Ectodermal cell (in vitro differentiated cells): ENCODE data around the gene LKAAEAR1.

Experiments
- H3K27ac ChIP-seq: 2 replicates; pipeline ENCODE4 v1.7.0; 2013; ENCODE audit warnings: mild to moderate bottlenecking, low read depth, low read length; ENCODE audit not compliant: insufficient read depth, poor library complexity, severe bottlenecking
- H3K27me3 ChIP-seq: 2 replicates; pipeline ENCODE4 v1.7.0; 2013; ENCODE audit warnings: mild to moderate bottlenecking, low read length; ENCODE audit not compliant: insufficient read depth, control insufficient read depth, poor library complexity, severe bottlenecking
- H3K36me3 ChIP-seq: one replicate; pipeline ENCODE4 v1.7.0; 2013; ENCODE audit warnings: low read length; ENCODE audit not compliant: control insufficient read depth, insufficient read depth
- H3K4me1 ChIP-seq: one replicate; pipeline ENCODE4 v1.7.0; 2013; ENCODE audit warnings: low read length; ENCODE audit not compliant: control insufficient read depth, insufficient read depth
- H3K4me3 ChIP-seq: 2 replicates; pipeline ENCODE4 v1.7.0; 2013; ENCODE audit warnings: low read depth, low read length, control low read depth; ENCODE audit not compliant: insufficient read depth
- H3K9me3 ChIP-seq: 2 replicates; pipeline ENCODE4 v1.7.0; 2013; ENCODE audit warnings: mild to moderate bottlenecking, low read length, moderate library complexity; ENCODE audit not compliant: control insufficient read depth
- WGBS, 2 experiments: methylation state at CpG; one replicate each; pipeline ENCODE4 v1.1.7; 2013; ENCODE audit warnings: missing lambda C conversion rate in 2 of 2; 5-methylcytosine and 5-hydroxymethylcytosine counted together

Gene LKAAEAR1

DNA sequence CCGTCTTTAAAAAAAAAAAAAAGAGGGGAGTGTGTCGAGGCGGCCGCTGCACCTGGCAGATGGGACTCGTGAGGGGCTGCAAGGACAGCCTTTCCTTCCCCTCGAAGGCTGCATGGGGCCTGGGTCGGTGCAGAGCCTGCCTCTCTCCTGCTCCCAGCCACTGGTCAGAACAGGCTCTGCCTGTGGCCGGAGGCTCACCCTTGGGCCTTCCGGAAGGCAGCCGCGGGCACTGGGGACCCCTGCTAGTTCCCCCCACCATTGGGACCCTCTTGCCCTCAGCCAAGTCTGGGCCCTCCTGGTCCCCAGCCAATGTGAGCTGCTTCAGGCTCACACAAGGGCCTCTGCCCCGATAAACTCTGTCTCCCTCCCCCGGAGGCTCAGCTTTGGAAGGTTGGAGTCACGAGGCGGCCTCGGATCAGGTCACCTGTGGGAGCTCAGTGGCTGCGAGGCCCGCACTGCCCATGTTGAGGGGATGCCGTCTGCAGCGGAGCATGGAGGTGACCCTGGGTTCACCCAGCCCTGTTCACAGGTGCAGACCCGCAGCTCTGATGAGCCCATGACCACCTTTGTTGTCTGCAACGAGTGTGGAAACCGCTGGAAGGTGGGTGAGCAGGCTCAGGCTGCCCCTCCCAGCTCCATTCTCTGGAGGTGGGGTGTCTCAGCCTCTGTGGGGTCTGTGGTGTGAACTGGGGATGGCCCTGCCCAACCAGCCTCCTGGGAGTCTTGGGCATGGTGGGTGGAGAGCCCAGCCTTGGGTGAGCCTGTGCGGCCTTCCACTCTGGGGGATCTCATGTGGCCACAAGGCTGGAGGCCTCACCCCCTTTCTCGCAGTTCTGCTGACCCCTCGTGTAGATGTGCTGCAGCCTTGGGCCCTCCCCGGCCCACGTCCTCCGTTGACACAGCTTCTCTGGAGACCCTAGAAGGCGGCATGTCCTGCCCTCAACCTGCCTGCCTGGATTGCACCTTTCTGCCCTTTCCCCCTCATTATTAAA, 12.6 kb downstream of the LKAAEAR1 start:
- H3K9me3 ChIP-seq = no peaks in the 10 kb centered on the region
- H3K36me3 ChIP-seq = no peaks in the 10 kb centered on the region
- no peak overlapping the region for H3K27ac ChIP-seq
- H3K27me3 ChIP-seq = no peaks in the 10 kb centered on the region
- no peaks in the 10 kb centered on the region for H3K4me1 ChIP-seq
- WGBS, 2 experiments = 93 to 95% methylated on average over 30 of the region's 30 CpGs
- H3K4me3 ChIP-seq = no peak overlapping the region

DNA sequence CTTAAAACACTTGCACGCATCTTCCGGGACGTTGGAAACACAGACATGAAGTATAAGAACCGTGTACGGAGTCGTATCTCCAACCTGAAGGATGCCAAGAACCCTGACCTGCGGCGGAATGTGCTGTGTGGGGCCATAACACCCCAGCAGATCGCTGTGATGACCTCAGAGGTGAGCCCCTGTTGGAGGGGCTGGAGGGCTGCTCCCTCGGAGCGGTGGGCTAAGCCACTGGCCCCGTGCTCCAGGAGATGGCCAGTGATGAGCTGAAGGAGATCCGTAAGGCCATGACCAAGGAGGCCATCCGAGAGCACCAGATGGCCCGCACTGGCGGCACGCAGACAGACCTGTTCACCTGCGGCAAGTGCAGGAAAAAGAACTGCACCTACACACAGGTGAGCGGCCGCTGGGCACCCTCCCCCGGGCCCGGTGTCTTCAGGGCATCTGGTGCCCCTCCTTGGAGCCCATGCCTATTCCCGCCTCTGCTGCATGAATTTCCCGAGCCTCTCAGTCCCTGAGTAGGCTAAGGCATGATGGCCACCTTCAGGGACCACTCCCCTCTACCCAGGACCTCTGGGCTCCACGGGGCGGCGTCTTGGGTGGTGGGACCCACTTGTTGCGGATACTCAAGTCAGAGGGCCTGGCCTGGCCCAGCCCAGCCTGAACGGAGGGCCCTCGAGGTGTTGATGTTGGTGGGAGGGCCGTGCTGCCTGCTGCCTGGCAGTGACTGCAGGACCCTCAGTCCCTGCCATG, 13.8 kb downstream of the LKAAEAR1 start:
- H3K27ac ChIP-seq = no peak overlapping the region
- H3K4me3 ChIP-seq = no peak overlapping the region
- H3K4me1 ChIP-seq = no peaks in the 10 kb centered on the region
- 95 to 96% methylated on average over 31 of the region's 31 CpGs for WGBS, 2 experiments
- H3K9me3 ChIP-seq = no peaks in the 10 kb centered on the region
- H3K27me3 ChIP-seq = no peaks in the 10 kb centered on the region
- H3K36me3 ChIP-seq = no peaks in the 10 kb centered on the region

GRCh38 chr20:64069614-64070243, 14.5 kb downstream of the LKAAEAR1 start:
- Histone ChIP-seq H3K4me3 (no peak overlapping the region), H3K9me3 (no peaks in the 10 kb centered on the region), H3K27me3 (no peaks in the 10 kb centered on the region), H3K36me3 (no peaks in the 10 kb centered on the region), H3K4me1 (no peaks in the 10 kb centered on the region), H3K27ac (no peak overlapping the region)
- WGBS, 2 experiments = 67 to 68% methylated on average over 14 of the region's 14 CpGs

GRCh38 chr20:64069209-64069613, 15.0 kb downstream of the LKAAEAR1 start:
- H3K36me3 ChIP-seq = no peaks in the 10 kb centered on the region
- no peaks in the 10 kb centered on the region for H3K27me3 ChIP-seq
- H3K27ac ChIP-seq = no peak overlapping the region
- H3K9me3 ChIP-seq = no peaks in the 10 kb centered on the region
- no peak overlapping the region for H3K4me3 ChIP-seq
- H3K4me1 ChIP-seq = peaks cover 2% of the 10 kb centered on the region
- WGBS, 2 experiments = 93% methylated on average over 20 of the region's 20 CpGs

- Histone ChIP-seq H3K27me3 (peaks cover 2% of the 10 kb centered on the region), H3K36me3 (no peaks in the 10 kb centered on the region), H3K4me3 (no peak overlapping the region), H3K4me1 (peaks cover 7% of the 10 kb centered on the region), H3K9me3 (no peaks in the 10 kb centered on the region), H3K27ac (no peak overlapping the region)
- 86 to 88% methylated on average over 12 of the region's 12 CpGs for WGBS, 2 experiments
Observed at GRCh38 chr20:64068386-64069208, 15.6 kb downstream of the LKAAEAR1 start.

- peaks cover 4% of the 10 kb centered on the region for H3K27me3 ChIP-seq
- H3K36me3 ChIP-seq = no peaks in the 10 kb centered on the region
- WGBS, 2 experiments = 85 to 86% methylated on average over 12 of the region's 12 CpGs
- peaks cover 7% of the 10 kb centered on the region for H3K4me1 ChIP-seq
- no peak overlapping the region for H3K27ac ChIP-seq
- H3K9me3 ChIP-seq = no peaks in the 10 kb centered on the region
- H3K4me3 ChIP-seq = no peak overlapping the region
Observed at GRCh38 chr20:64067733-64068307, 16.4 kb downstream of the LKAAEAR1 start.

GRCh38 chr20:64067005-64067632, 17.1 kb downstream of the LKAAEAR1 start:
- Histone ChIP-seq H3K4me3 (no peak overlapping the region), H3K27ac (no peak overlapping the region), H3K9me3 (no peaks in the 10 kb centered on the region), H3K4me1 (peaks cover 11% of the 10 kb centered on the region), H3K36me3 (no peaks in the 10 kb centered on the region), H3K27me3 (peaks cover 4% of the 10 kb centered on the region)
- 82 to 85% methylated on average over 6 of the region's 6 CpGs for WGBS, 2 experiments

DNA sequence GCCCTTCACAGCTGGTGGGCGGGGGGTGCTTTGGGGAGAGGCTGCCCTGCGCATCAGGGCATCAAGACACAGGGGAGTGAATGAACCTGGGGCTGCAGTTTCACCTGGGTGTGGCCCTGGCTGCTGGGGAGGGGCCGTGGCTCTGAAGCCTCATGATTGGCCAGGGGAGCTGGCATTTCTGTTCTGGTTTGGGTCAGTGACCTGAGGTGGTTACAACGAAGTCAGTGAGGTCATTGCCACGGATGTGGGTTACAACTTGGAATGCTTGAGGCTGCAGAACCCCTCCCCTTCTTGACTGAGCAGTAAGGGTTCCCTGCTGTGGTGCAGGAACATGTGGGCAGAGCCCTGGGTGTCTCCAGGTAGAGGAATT, 18.2 kb downstream of the LKAAEAR1 start:
- no peaks in the 10 kb centered on the region for H3K9me3 ChIP-seq
- WGBS, 2 experiments = 54 to 58% methylated on average over 5 of the region's 5 CpGs
- peaks cover 4% of the 10 kb centered on the region for H3K27me3 ChIP-seq
- H3K27ac ChIP-seq = no peak overlapping the region
- no peaks in the 10 kb centered on the region for H3K36me3 ChIP-seq
- peaks cover 11% of the 10 kb centered on the region for H3K4me1 ChIP-seq
- no peak overlapping the region for H3K4me3 ChIP-seq
